Mucosa of descending colon (tissue), 3 donors: Measurements from ENCODE around the gene CHRM2. TPM values are rescaled to one million over a fixed set of nuclear protein-coding genes. Genes with fewer than 3 reads are reported as not detected.

Experiments
- ATAC-seq: fragments of 200-7000 bp; cut with Tn5 transposase; one replicate; pipeline ENCODE4 v1.9.1; 2020; ENCODE audit warnings: mild to moderate bottlenecking, moderate library complexity
- DNase-seq, 3 donors: peaks; one replicate each; pipeline ENCODE4 v3.0.0-alpha.2; 2020
- H3K36me3 ChIP-seq: fragments of 200-600 bp; one replicate; pipeline ENCODE4 v1.8.0; 2021; ENCODE audit warnings: low read depth, mild to moderate bottlenecking
- H3K4me1 ChIP-seq: fragments of 200-600 bp; one replicate; pipeline ENCODE4 v1.8.0; 2021; ENCODE audit warnings: low read depth, mild to moderate bottlenecking
- H3K4me3 ChIP-seq: fragments of 200-600 bp; one replicate; pipeline ENCODE4 v1.8.0; 2021; ENCODE audit warnings: mild to moderate bottlenecking
- H3K9me3 ChIP-seq: fragments of 200-600 bp; one replicate; pipeline ENCODE4 v1.8.0; 2021; ENCODE audit warnings: mild to moderate bottlenecking
- CTCF ChIP-seq: fragments of 200-600 bp; IDR thresholded peaks from one replicate; pipeline ENCODE4 v1.8.0; 2022; ENCODE audit warnings: antibody characterized with exemption, mild to moderate bottlenecking
- intact Hi-C, 2 donors: fragments of 100-400 bp; cut with DNase I in 1 of 2; cut with micrococcal nuclease in 1 of 2; formaldehyde crosslinking; loops; one replicate each; pipeline versions ENCODE4 v1.11.0 to v1.11.1; 2022; cut with DNase I, micrococcal nuclease
- total RNA-seq, 3 donors: library from RNA; stranded (reverse); fragmentation: NEBNext Ultra II Directional in 2 of 3; extraction: Animal tissue kit (Norgen Biotek cat#: 25700) in 2 of 3; gene quantifications; one replicate each; pipeline versions ENCODE4 v1.2.1 to v1.2.4, GENCODE V29; 2021 to 2023
- donor health status: DM: no; HTN: no; CAD: no; lungs with moderate emphysema.
- donor health status: DM: no; HTN: no; CAD: no.
- donor health status: DM: no; HTN: yes; CAD: no.

CHRM2 gene
- total RNA-seq, 3 donors from 2014 or later, result 1.4 to 84.0 (median 7.4) TPM

GRCh38 chr7:136883046-136883445 is 14.6 kb downstream of the CHRM2 start:
- intact Hi-C loops, result no loop called here
- no peaks in the 10 kb centered on the region for H3K36me3 ChIP-seq
- TF ChIP-seq CTCF, result no peak
- H3K4me3 ChIP-seq, result no peak overlapping the region
- ATAC-seq (no peak), DNase-seq (no peak)
- no peaks in the 10 kb centered on the region for H3K9me3 ChIP-seq
- no peaks in the 10 kb centered on the region for H3K4me1 ChIP-seq

GRCh38 chr7:136884492-136884891 is 16.0 kb downstream of the CHRM2 start:
- DNase-seq (no peak), ATAC-seq (no peak)
- Histone ChIP-seq H3K4me3 (no peak overlapping the region), H3K4me1 (no peaks in the 10 kb centered on the region), H3K9me3 (no peaks in the 10 kb centered on the region), H3K36me3 (no peaks in the 10 kb centered on the region)
- intact Hi-C loops, result no loop called here
- no peak for TF ChIP-seq CTCF

- Histone ChIP-seq H3K9me3 (no peaks in the 10 kb centered on the region), H3K4me1 (no peaks in the 10 kb centered on the region), H3K36me3 (no peaks in the 10 kb centered on the region), H3K4me3 (no peak overlapping the region)
- intact Hi-C loops, result no loop called here
- ATAC-seq (no peak), DNase-seq (no peak)
- no peak for TF ChIP-seq CTCF
These were observed 18.9 kb downstream of the CHRM2 start for GRCh38 chr7:136887317-136887716.

GRCh38 chr7:136890399-136890798 is 21.9 kb downstream of the CHRM2 start:
- ATAC-seq (no peak), DNase-seq (no peak)
- TF ChIP-seq CTCF, result no peak
- no peaks in the 10 kb centered on the region for H3K4me1 ChIP-seq
- intact Hi-C loops, result no loop called here
- no peaks in the 10 kb centered on the region for H3K36me3 ChIP-seq
- no peaks in the 10 kb centered on the region for H3K9me3 ChIP-seq
- no peak overlapping the region for H3K4me3 ChIP-seq

GRCh38 chr7:136891850-136892249 is 23.4 kb downstream of the CHRM2 start:
- Histone ChIP-seq H3K4me1 (no peaks in the 10 kb centered on the region), H3K9me3 (no peaks in the 10 kb centered on the region), H3K4me3 (no peak overlapping the region), H3K36me3 (no peaks in the 10 kb centered on the region)
- ATAC-seq (no peak), DNase-seq (no peak)
- TF ChIP-seq CTCF, result no peak
- intact Hi-C loops, result no loop called here

- ATAC-seq (no peak), DNase-seq (no peak)
- Histone ChIP-seq H3K4me3 (no peak overlapping the region), H3K9me3 (no peaks in the 10 kb centered on the region), H3K36me3 (no peaks in the 10 kb centered on the region), H3K4me1 (no peaks in the 10 kb centered on the region)
- intact Hi-C loops, result no loop called here
- TF ChIP-seq CTCF, result no peak
These were observed 26.3 kb downstream of the CHRM2 start for GRCh38 chr7:136894789-136895188.
